Liver (tissue), 9 donors: ENCODE results near the gene PDE3B. TPM values are rescaled to one million over a fixed set of nuclear protein-coding genes. Genes with fewer than 3 reads are reported as not detected.

Source experiments
- DNase-seq: peaks from one replicate; pipeline ENCODE4 v3.0.0-alpha.2; 2017; ENCODE audit warnings: low spot score
- H3K27ac ChIP-seq, 2 donors: one replicate each; pipeline ENCODE4 v1.7.0; 2013; ENCODE audit warnings: inconsistent platforms in 2 of 2, low read length in 2 of 2, control low read depth in 1 of 2, low read depth in 1 of 2, mild to moderate bottlenecking in 1 of 2
- H3K27me3 ChIP-seq, 4 donors: one replicate each; pipeline versions ENCODE4 v1.6.1 to v1.7.0; 2013; ENCODE audit warnings: low read length in 3 of 4, inconsistent platforms in 1 of 4, mild to moderate bottlenecking in 1 of 4, moderate library complexity in 1 of 4; ENCODE audit not compliant: control insufficient read depth in 4 of 4, insufficient read depth in 4 of 4
- H3K36me3 ChIP-seq, 4 donors: one replicate each; pipeline versions ENCODE4 v1.6.1 to v1.7.0; 2013; ENCODE audit warnings: low read length in 3 of 4, mild to moderate bottlenecking in 3 of 4, low read depth in 1 of 4, moderate library complexity in 1 of 4; ENCODE audit not compliant: control insufficient read depth in 4 of 4, insufficient read depth in 3 of 4
- H3K4me1 ChIP-seq, 4 donors: one replicate each; pipeline versions ENCODE4 v1.6.1 to v1.7.0; 2013; ENCODE audit warnings: low read length in 3 of 4, mild to moderate bottlenecking in 3 of 4, moderate library complexity in 1 of 4; ENCODE audit not compliant: control insufficient read depth in 4 of 4, insufficient read depth in 4 of 4
- H3K4me3 ChIP-seq, 3 donors: one replicate each; pipeline versions ENCODE4 v1.6.1 to v1.7.0; 2013; ENCODE audit warnings: low read length in 3 of 3, control low read depth in 1 of 3, low read depth in 1 of 3, mild to moderate bottlenecking in 1 of 3
- H3K9ac ChIP-seq, 2 donors: one replicate each; pipeline ENCODE4 v1.7.0; 2013; ENCODE audit warnings: low read length in 2 of 2, mild to moderate bottlenecking in 2 of 2, moderate library complexity in 2 of 2, control low read depth in 1 of 2, low read depth in 1 of 2
- H3K9me3 ChIP-seq, 4 donors: one replicate each; pipeline versions ENCODE4 v1.6.1 to v1.7.0; 2013; ENCODE audit warnings: low read length in 3 of 4; ENCODE audit not compliant: control insufficient read depth in 4 of 4
- CTCF ChIP-seq: fragments of 150-350 bp; IDR thresholded peaks from 2 replicates; pipeline ENCODE4 v1.5.1; 2017; ENCODE audit warnings: improper control_type of control experiment, low read depth, low read length; ENCODE audit not compliant: missing input control
- EGR1 ChIP-seq, 2 donors: IDR thresholded peaks; 2 replicates each; pipeline ENCODE4 v1.6.1; 2016 to 2018; ENCODE audit warnings: antibody characterized with exemption in 2 of 2, low read depth in 2 of 2
- FOXA1 ChIP-seq: IDR thresholded peaks from 2 replicates; pipeline ENCODE4 v1.6.1; 2016; ENCODE audit warnings: antibody characterized with exemption
- FOXA2 ChIP-seq: IDR thresholded peaks from 2 replicates; pipeline ENCODE4 v1.6.1; 2016; ENCODE audit warnings: antibody characterized with exemption
- GABPA ChIP-seq, 2 donors: IDR thresholded peaks in 1 of 2; conservative IDR thresholded peaks in 1 of 2; 2 replicates each; pipeline ENCODE4 v1.6.1; 2016; ENCODE audit warnings: antibody characterized with exemption in 2 of 2, mild to moderate bottlenecking in 1 of 2, moderate library complexity in 1 of 2
- HNF4A ChIP-seq, 2 donors: conservative IDR thresholded peaks; 2 replicates each; pipeline ENCODE4 v1.6.1; 2016; ENCODE audit warnings: antibody characterized with exemption in 2 of 2, mild to moderate bottlenecking in 2 of 2
- HNF4G ChIP-seq: IDR thresholded peaks from 2 replicates; pipeline ENCODE4 v1.6.1; 2016; ENCODE audit warnings: antibody characterized with exemption
- JUND ChIP-seq, 2 donors: IDR thresholded peaks; 2 replicates each; pipeline ENCODE4 v1.6.1; 2016; ENCODE audit warnings: antibody characterized with exemption in 2 of 2
- MAX ChIP-seq: IDR thresholded peaks from 2 replicates; pipeline ENCODE4 v1.6.1; 2016; ENCODE audit warnings: antibody characterized with exemption
- NR2F2 ChIP-seq: IDR thresholded peaks from 2 replicates; pipeline ENCODE4 v1.6.1; 2016; ENCODE audit warnings: antibody characterized with exemption
- REST ChIP-seq: IDR thresholded peaks from 2 replicates; pipeline ENCODE4 v1.6.1; 2016; ENCODE audit warnings: antibody characterized with exemption, mild to moderate bottlenecking
- RXRA ChIP-seq, 2 donors: IDR thresholded peaks; 2 replicates each; pipeline ENCODE4 v1.6.1; 2017 to 2018; ENCODE audit warnings: antibody characterized with exemption in 2 of 2, mild to moderate bottlenecking in 1 of 2
- YY1 ChIP-seq: IDR thresholded peaks from 2 replicates; pipeline ENCODE4 v1.6.1; 2016; ENCODE audit warnings: antibody characterized with exemption, mild to moderate bottlenecking
- WGBS: extraction: QIAGEN DNeasy Blood & Tissue Kit; methylation state at CpG from one replicate; pipeline ENCODE4 v1.1.7; 2013; 5-methylcytosine and 5-hydroxymethylcytosine counted together
- polyA plus RNA-seq, 2 donors: library from polyadenylated mRNA; stranded (reverse) in 1 of 2; unstranded in 1 of 2; fragments of 200-250 nt in 1 of 2; fragments of >200 nt in 1 of 2; fragmentation: Nextera tagmentation in 1 of 2; extraction: Ambion mirVana in 1 of 2; gene quantifications; one replicate each; pipeline versions ENCODE4 v1.2.1 to v1.2.3, GENCODE V29; 2013 to 2015
- total RNA-seq, 2 donors: library from RNA; depleted of rRNA; stranded (reverse); fragments of >200 nt; gene quantifications; one replicate each; pipeline ENCODE4 v1.2.3, GENCODE V29; 2014
- TF ChIP-seq, protein P1 (sequence below): IDR thresholded peaks from 2 replicates; pipeline ENCODE4 v1.6.1; 2016; ENCODE audit warnings: antibody characterized with exemption
- TF ChIP-seq, protein P2 (sequence below): IDR thresholded peaks from 2 replicates; pipeline ENCODE4 v1.6.1; 2016; ENCODE audit warnings: antibody characterized with exemption
- donor health status: healthy.
- donor health status: healthy.
- donor health status: healthy.
- donor health status: healthy.
- donor health status: healthy.

PDE3B gene
- total and polyA plus RNA-seq, 4 donors = 11.3 to 43.1 (median 21.7) TPM

DNA sequence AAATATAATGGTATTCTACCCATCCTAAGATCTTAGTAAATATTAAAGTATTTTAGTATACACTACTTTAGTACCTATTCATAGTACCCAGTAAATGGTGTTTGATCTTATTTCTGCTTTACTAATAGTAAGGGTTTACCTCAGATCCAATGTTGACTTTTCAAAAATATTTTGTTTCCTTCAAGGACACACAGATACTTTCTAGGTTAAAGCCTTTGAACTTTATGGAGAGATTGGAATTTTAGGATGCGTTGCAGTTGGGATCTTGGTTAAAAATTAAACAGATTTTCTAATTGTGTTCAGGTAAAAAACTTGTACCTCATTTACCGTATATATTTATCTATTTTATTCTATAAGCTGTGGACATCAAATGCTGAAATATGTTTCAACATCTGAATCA lies 175.2 kb downstream of the PDE3B start:
- H3K9me3 ChIP-seq = no peaks in the 10 kb centered on the region
- no peak for TF ChIP-seq FOXA2
- no peak for TF ChIP-seq JUND (IDR thresholded peaks at IDR 0.05)
- TF ChIP-seq GABPA (IDR thresholded peaks at IDR 0.05 in 1 of 2, conservative IDR thresholded peaks at IDR 0.05 in 1 of 2) = no peak
- no peak for TF ChIP-seq EGR1 (IDR thresholded peaks at IDR 0.05; ENCODE audit: low read depth in 2 of 2)
- TF ChIP-seq YY1 = no peak
- no peak for TF ChIP-seq NR2F2
- TF ChIP-seq, protein P1, sequence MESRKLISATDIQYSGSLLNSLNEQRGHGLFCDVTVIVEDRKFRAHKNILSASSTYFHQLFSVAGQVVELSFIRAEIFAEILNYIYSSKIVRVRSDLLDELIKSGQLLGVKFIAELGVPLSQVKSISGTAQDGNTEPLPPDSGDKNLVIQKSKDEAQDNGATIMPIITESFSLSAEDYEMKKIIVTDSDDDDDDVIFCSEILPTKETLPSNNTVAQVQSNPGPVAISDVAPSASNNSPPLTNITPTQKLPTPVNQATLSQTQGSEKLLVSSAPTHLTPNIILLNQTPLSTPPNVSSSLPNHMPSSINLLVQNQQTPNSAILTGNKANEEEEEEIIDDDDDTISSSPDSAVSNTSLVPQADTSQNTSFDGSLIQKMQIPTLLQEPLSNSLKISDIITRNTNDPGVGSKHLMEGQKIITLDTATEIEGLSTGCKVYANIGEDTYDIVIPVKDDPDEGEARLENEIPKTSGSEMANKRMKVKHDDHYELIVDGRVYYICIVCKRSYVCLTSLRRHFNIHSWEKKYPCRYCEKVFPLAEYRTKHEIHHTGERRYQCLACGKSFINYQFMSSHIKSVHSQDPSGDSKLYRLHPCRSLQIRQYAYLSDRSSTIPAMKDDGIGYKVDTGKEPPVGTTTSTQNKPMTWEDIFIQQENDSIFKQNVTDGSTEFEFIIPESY = no peak
- no peak for TF ChIP-seq HNF4G
- TF ChIP-seq MAX = no peak
- TF ChIP-seq REST = no peak
- no peak for TF ChIP-seq RXRA (IDR thresholded peaks at IDR 0.05)
- TF ChIP-seq, protein P2, sequence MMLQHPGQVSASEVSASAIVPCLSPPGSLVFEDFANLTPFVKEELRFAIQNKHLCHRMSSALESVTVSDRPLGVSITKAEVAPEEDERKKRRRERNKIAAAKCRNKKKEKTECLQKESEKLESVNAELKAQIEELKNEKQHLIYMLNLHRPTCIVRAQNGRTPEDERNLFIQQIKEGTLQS = no peak
- TF ChIP-seq HNF4A (conservative IDR thresholded peaks at IDR 0.05) = no peak
- TF ChIP-seq CTCF = no peak
- H3K27me3 ChIP-seq = no peaks in the 10 kb centered on the region
- 87% methylated on average over 2 of the region's 2 CpGs for WGBS
- DNase-seq = no peak
- H3K36me3 ChIP-seq = peaks cover 2 to 12% (median 5%) of the 10 kb centered on the region in 4 donors
- no peak overlapping the region for H3K9ac ChIP-seq
- no peaks in the 10 kb centered on the region for H3K4me1 ChIP-seq
- H3K27ac ChIP-seq = no peak overlapping the region
- H3K4me3 ChIP-seq = no peak overlapping the region

GRCh38 chr11:14819596-14819995 lies 176.0 kb downstream of the PDE3B start:
- Histone ChIP-seq H3K27ac (no peak overlapping the region), H3K9ac (no peak overlapping the region), H3K4me3 (no peak overlapping the region), H3K27me3 (no peaks in the 10 kb centered on the region), H3K9me3 (no peaks in the 10 kb centered on the region), H3K4me1 (no peaks in the 10 kb centered on the region), H3K36me3 (peaks cover 2 to 16% (median 7%) of the 10 kb centered on the region in 4 donors)
- no peak for DNase-seq
- TF ChIP-seq HNF4G (no peak), JUND (IDR thresholded peaks at IDR 0.05) (no peak), REST (no peak), MAX (no peak), FOXA1 (no peak), CTCF (no peak)
- TF ChIP-seq, protein P1 = no peak
